Measurements from ENCODE around the gene SPATA46. TPM values are rescaled to one million over a fixed set of nuclear protein-coding genes. Genes with fewer than 3 reads are reported as not detected.
"Not testable (repeated sequence)": the region's sequence is repeated elsewhere in the genome, so short reads cannot be mapped to it uniquely, and the experiment has no call there.

The SPATA46 gene
- total RNA-seq, 1 donor from 2014 or later, result not detected

- H3K36me3 Mint-ChIP-seq (ENCODE audit: unreplicated experiment), result no peaks in the 10 kb centered on the region
- no peak for DNase-seq (ENCODE audit: extremely low spot score, unreplicated experiment)
- no peaks in the 10 kb centered on the region for H3K27me3 Mint-ChIP-seq (ENCODE audit: unreplicated experiment)
- no peak overlapping the region for H3K27ac Mint-ChIP-seq (ENCODE audit: unreplicated experiment)
- TF ChIP-seq, protein P1, sequence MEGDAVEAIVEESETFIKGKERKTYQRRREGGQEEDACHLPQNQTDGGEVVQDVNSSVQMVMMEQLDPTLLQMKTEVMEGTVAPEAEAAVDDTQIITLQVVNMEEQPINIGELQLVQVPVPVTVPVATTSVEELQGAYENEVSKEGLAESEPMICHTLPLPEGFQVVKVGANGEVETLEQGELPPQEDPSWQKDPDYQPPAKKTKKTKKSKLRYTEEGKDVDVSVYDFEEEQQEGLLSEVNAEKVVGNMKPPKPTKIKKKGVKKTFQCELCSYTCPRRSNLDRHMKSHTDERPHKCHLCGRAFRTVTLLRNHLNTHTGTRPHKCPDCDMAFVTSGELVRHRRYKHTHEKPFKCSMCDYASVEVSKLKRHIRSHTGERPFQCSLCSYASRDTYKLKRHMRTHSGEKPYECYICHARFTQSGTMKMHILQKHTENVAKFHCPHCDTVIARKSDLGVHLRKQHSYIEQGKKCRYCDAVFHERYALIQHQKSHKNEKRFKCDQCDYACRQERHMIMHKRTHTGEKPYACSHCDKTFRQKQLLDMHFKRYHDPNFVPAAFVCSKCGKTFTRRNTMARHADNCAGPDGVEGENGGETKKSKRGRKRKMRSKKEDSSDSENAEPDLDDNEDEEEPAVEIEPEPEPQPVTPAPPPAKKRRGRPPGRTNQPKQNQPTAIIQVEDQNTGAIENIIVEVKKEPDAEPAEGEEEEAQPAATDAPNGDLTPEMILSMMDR (IDR thresholded peaks at IDR 0.05), result peak; percentile 36
- H3K9me3 Mint-ChIP-seq (ENCODE audit: unreplicated experiment), result no peaks in the 10 kb centered on the region
- no peaks in the 10 kb centered on the region for H3K4me1 Mint-ChIP-seq (ENCODE audit: unreplicated experiment)
- H3K4me3 Mint-ChIP-seq (ENCODE audit: unreplicated experiment), result no peak overlapping the region
These were observed 18.9 kb downstream of the SPATA46 start for GRCh38 chr1:162357681-162358266.

DNA sequence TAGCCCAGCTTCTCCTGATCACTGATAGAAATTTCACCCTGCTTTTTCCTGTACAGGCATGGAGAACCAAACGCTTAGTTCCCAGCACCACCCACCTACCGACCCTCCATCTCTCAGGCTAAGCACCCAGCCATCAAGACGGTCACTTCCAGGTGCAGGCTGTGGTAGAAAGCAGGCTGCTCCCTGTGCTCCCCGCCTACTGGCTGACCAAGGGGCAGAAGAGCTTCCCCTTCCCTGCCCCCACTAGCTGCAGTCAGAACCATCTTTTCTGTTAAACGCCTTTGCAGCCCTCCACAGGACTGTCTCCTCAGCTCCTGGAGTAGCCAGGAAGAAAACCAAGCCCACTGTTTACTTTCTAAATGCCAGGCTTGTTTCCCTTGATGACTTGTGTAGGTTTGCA, 23.0 kb downstream of the SPATA46 start:
- no peaks in the 10 kb centered on the region for H3K36me3 Mint-ChIP-seq (ENCODE audit: unreplicated experiment)
- H3K27me3 Mint-ChIP-seq (ENCODE audit: unreplicated experiment), result no peaks in the 10 kb centered on the region
- no peak overlapping the region for H3K4me3 Mint-ChIP-seq (ENCODE audit: unreplicated experiment)
- no peaks in the 10 kb centered on the region for H3K9me3 Mint-ChIP-seq (ENCODE audit: unreplicated experiment)
- H3K27ac Mint-ChIP-seq (ENCODE audit: unreplicated experiment), result no peak overlapping the region
- no peak for DNase-seq (ENCODE audit: extremely low spot score, unreplicated experiment)
- peaks cover 13% of the 10 kb centered on the region for H3K4me1 Mint-ChIP-seq (ENCODE audit: unreplicated experiment)
- TF ChIP-seq, protein P1 (IDR thresholded peaks at IDR 0.05), result no peak

DNA sequence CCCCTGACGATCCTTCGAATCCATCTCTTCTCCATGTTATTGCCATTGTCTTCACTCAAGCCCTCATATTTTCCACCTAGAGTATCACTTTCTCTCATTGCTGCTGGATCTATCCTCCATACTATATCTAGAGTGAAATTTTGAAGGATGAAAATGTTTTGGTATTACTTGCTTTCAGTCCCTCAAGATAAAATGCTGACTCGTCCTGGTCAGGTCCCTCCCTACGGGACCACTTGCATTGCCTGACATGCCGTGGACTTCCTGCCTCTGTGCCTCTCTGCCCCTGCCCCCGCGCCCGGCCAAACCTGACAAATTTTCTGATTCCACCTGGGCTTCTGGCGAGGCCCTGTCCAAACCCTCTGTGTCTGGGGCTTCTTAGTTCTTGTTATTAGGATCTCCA, 23.6 kb downstream of the SPATA46 start:
- Mint-ChIP-seq H3K36me3 (ENCODE audit: unreplicated experiment) (no peaks in the 10 kb centered on the region), H3K9me3 (ENCODE audit: unreplicated experiment) (no peaks in the 10 kb centered on the region), H3K27me3 (ENCODE audit: unreplicated experiment) (no peaks in the 10 kb centered on the region), H3K27ac (ENCODE audit: unreplicated experiment) (no peak overlapping the region), H3K4me3 (ENCODE audit: unreplicated experiment) (no peak overlapping the region), H3K4me1 (ENCODE audit: unreplicated experiment) (peaks cover 13% of the 10 kb centered on the region)
- TF ChIP-seq, protein P1 (IDR thresholded peaks at IDR 0.05), result no peak
- no peak for DNase-seq (ENCODE audit: extremely low spot score, unreplicated experiment)

DNA sequence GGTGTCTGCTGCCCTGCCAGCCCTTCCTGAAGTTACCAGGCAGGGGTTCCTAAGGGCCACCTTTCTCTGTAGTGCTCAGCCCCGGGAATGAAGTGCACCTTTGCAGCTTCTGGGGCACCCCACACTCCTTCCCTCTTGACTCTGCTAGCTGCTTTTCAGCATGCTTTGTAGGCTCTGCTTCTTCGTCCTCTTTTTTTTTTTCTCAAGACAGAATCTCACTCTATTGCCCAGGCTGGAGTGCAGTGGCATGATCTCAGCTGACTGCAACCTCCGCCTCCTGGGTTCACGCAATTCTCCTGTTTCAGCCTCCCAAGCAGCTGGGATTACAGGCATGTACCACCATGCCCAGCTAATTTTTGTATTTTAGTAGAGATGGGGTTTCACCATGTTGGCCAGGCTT, 24.8 kb downstream of the SPATA46 start:
- not testable (repeated sequence) for H3K36me3 Mint-ChIP-seq (ENCODE audit: unreplicated experiment); H3K27me3 Mint-ChIP-seq (ENCODE audit: unreplicated experiment); H3K27ac Mint-ChIP-seq (ENCODE audit: unreplicated experiment); H3K4me3 Mint-ChIP-seq (ENCODE audit: unreplicated experiment); H3K9me3 Mint-ChIP-seq (ENCODE audit: unreplicated experiment); DNase-seq (ENCODE audit: extremely low spot score, unreplicated experiment)
- peaks cover 13% of the 10 kb centered on the region for H3K4me1 Mint-ChIP-seq (ENCODE audit: unreplicated experiment)

DNA sequence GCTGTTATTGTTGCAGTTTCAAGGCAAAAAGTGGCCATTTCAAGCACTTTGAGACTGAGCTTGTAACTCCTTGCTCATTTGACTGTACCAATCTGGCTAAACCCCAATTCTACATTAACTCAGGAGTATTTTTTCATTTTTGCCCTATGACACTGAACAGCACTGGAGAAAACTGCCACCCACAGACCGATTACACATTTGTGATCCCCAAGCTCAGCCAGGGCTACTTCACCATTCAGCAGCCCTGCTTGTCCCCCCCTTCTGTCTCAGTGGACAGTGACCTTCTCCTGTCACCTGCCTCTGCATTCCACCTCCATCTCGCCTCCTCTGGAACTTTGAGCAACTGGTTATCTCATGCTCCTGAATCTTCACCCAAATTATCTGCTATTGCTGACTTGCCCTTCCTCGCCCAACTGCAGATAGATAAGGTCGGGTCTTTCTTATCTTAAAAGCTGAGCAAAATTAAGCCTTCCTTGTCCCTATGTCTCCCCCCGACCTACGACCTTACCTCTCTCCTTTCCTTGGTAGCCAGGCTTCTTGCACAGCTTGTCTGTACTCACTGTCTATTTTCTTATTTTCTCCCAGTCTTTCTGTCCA, 25.3 kb downstream of the SPATA46 start:
- Mint-ChIP-seq H3K4me3 (ENCODE audit: unreplicated experiment) (no peak overlapping the region), H3K36me3 (ENCODE audit: unreplicated experiment) (no peaks in the 10 kb centered on the region), H3K4me1 (ENCODE audit: unreplicated experiment) (peaks cover 13% of the 10 kb centered on the region), H3K27me3 (ENCODE audit: unreplicated experiment) (no peaks in the 10 kb centered on the region), H3K27ac (ENCODE audit: unreplicated experiment) (no peak overlapping the region), H3K9me3 (ENCODE audit: unreplicated experiment) (no peaks in the 10 kb centered on the region)
- TF ChIP-seq, protein P1 (IDR thresholded peaks at IDR 0.05), result no peak
- no peak for DNase-seq (ENCODE audit: extremely low spot score, unreplicated experiment)

All from osteocyte (in vitro differentiated cells).